NAMALWA (cell line): ENCODE data around the gene RAD18.

Source experiments
- DNase-seq: peaks from one replicate; pipeline ENCODE4 v3.0.0-alpha.2; 2015; ENCODE audit warnings: low spot score

RAD18 gene

GRCh38 chr3:8985411-8985831, 22.1 kb upstream of the RAD18 start:
- DNase-seq, result no peak

- DNase-seq, result no peak
These were observed 21.3 kb upstream of the RAD18 start for GRCh38 chr3:8984526-8984925.

GRCh38 chr3:8984081-8984480, 20.8 kb upstream of the RAD18 start:
- DNase-seq, result no peak

- no peak for DNase-seq
These were observed 20.3 kb upstream of the RAD18 start for GRCh38 chr3:8983591-8983990.

- DNase-seq, result no peak
These were observed 19.8 kb upstream of the RAD18 start for GRCh38 chr3:8983026-8983425.

- DNase-seq, result no peak
These were observed 19.2 kb upstream of the RAD18 start for GRCh38 chr3:8982509-8982908.

- DNase-seq, result no peak
These were observed 18.4 kb upstream of the RAD18 start for GRCh38 chr3:8981700-8982099.

GRCh38 chr3:8981296-8981695, 18.0 kb upstream of the RAD18 start:
- DNase-seq, result no peak

- no peak for DNase-seq
These were observed 17.5 kb upstream of the RAD18 start for GRCh38 chr3:8980756-8981257.

GRCh38 chr3:8979262-8979661, 16.0 kb upstream of the RAD18 start:
- no peak for DNase-seq

- DNase-seq, result no peak
These were observed 15.3 kb upstream of the RAD18 start for GRCh38 chr3:8978551-8978950.

- DNase-seq, result no peak
These were observed 13.4 kb upstream of the RAD18 start for GRCh38 chr3:8976540-8977182.

GRCh38 chr3:8975081-8976020, 12.1 kb upstream of the RAD18 start:
- no peak for DNase-seq

GRCh38 chr3:8974458-8974857, 11.2 kb upstream of the RAD18 start:
- no peak for DNase-seq

- DNase-seq, result peak; percentile 54
These were observed 9.4 kb upstream of the RAD18 start for GRCh38 chr3:8972639-8973038.

- peak; percentile 84 for DNase-seq
These were observed 7.8 kb upstream of the RAD18 start for GRCh38 chr3:8970971-8971589.

GRCh38 chr3:8969241-8969640, 6.0 kb upstream of the RAD18 start:
- no peak for DNase-seq

- no peak for DNase-seq
These were observed 5.2 kb upstream of the RAD18 start for GRCh38 chr3:8968375-8968882.

GRCh38 chr3:8967553-8967952, 4.3 kb upstream of the RAD18 start:
- DNase-seq, result no peak

GRCh38 chr3:8966820-8967348, 3.6 kb upstream of the RAD18 start:
- DNase-seq, result no peak

- no peak for DNase-seq
These were observed 3.0 kb upstream of the RAD18 start for GRCh38 chr3:8966150-8966819.
